Endothelial cell of umbilical vein (primary cell): Measurements from ENCODE around the gene LCNL1. TPM values are rescaled to one million over a fixed set of nuclear protein-coding genes. Genes with fewer than 3 reads are reported as not detected.

ENCODE experiments used
- BruUV-seq: library from RNA; stranded (reverse); fragments of 400-500 nt; replicated peaks from 2 replicates; lab custom pipeline; 2021; lab: Mats Ljungman, UMichigan
- CTCF ChIA-PET: fragments of 300-600, 350-600 bp; sonication (Branson Sonifier 250); formaldehyde crosslinking; loops from one replicate; lab custom pipeline; 2021; ENCODE audit warnings: antibody characterized with exemption, inconsistent platforms; lab: Charles Lee
- POLR2A ChIA-PET: fragments of 300-600, 350-600 bp; sonication (Branson Sonifier 250); formaldehyde crosslinking; loops from one replicate; lab custom pipeline; 2021; ENCODE audit warnings: antibody characterized with exemption, inconsistent platforms; lab: Charles Lee
- DNase-seq: peaks from one replicate; pipeline ENCODE4 v3.0.0-alpha.2; 2011; ENCODE audit warnings: low read depth, low spot score
- FAIRE-seq: peaks from 2 replicates; lab custom pipeline; 2011; peaks lifted over from hg19 to GRCh38; lab: Jason Lieb, UNC
- H2AFZ ChIP-seq: 2 replicates; pipeline ENCODE4 v1.6.0; 2012; ENCODE audit warnings: low read depth, low read length, control low read depth, inconsistent platforms
- H3K27ac ChIP-seq: 2 replicates; pipeline ENCODE4 v1.5.1; 2011; ENCODE audit warnings: low read depth, mild to moderate bottlenecking, control low read depth, low read length, moderate library complexity; ENCODE audit not compliant: insufficient read depth
- H3K27me3 ChIP-seq, 2 experiments: 2 replicates each; pipeline versions ENCODE4 v1.6.0 to v1.6.1; 2011; ENCODE audit warnings: low read length in 2 of 2, mixed read lengths in 1 of 2; ENCODE audit not compliant: control insufficient read depth in 2 of 2, insufficient read depth in 2 of 2
- H3K36me3 ChIP-seq, 2 experiments: 2 replicates in 1 of 2; 3 replicates in 1 of 2; pipeline ENCODE4 v1.5.1; 2011; ENCODE audit warnings: low read length in 2 of 2, mild to moderate bottlenecking in 1 of 2, moderate library complexity in 1 of 2; ENCODE audit not compliant: control insufficient read depth in 2 of 2, insufficient read depth in 2 of 2; ENCODE audit errors: extremely low read depth in 1 of 2
- H3K4me1 ChIP-seq: 3 replicates; pipeline ENCODE4 v1.5.1; 2011; ENCODE audit warnings: mild to moderate bottlenecking, low read length; ENCODE audit not compliant: control insufficient read depth, insufficient read depth; ENCODE audit errors: extremely low read depth
- H3K4me2 ChIP-seq: 2 replicates; pipeline ENCODE4 v1.6.1; 2011; ENCODE audit warnings: low read length, control low read depth, mixed read lengths; ENCODE audit not compliant: insufficient read depth
- H3K4me3 ChIP-seq, 3 experiments: fragments of 200-600 bp in 1 of 3; sonication (generic), shearing (Covaris generic) in 1 of 3; replicated peaks in 1 of 3; 2 replicates each; pipeline ENCODE4 v1.5.1; 2011 to 2016; ENCODE audit warnings: control low read depth in 3 of 3, low read length in 3 of 3, mild to moderate bottlenecking in 2 of 3, inconsistent platforms in 1 of 3, low read depth in 1 of 3, moderate library complexity in 1 of 3; ENCODE audit not compliant: insufficient read depth in 1 of 3
- H3K79me2 ChIP-seq: 2 replicates; pipeline ENCODE4 v1.6.0; 2012; ENCODE audit warnings: low read length, inconsistent platforms; ENCODE audit not compliant: control insufficient read depth, insufficient read depth
- H3K9ac ChIP-seq: replicated peaks from 2 replicates; pipeline ENCODE3; 2011; ENCODE audit warnings: low read length, control low read depth; ENCODE audit not compliant: insufficient read depth; ENCODE audit errors: extremely low read depth
- H3K9me1 ChIP-seq: replicated peaks from 3 replicates; pipeline ENCODE4 v1.6.0; 2011; ENCODE audit warnings: mild to moderate bottlenecking, low read length; ENCODE audit not compliant: control insufficient read depth, insufficient read depth; ENCODE audit errors: extremely low read depth
- H3K9me3 ChIP-seq: replicated peaks from 2 replicates; pipeline ENCODE4 v1.5.1; 2012; ENCODE audit warnings: low read length, inconsistent platforms; ENCODE audit not compliant: control insufficient read depth, insufficient read depth
- H4K20me1 ChIP-seq: replicated peaks from 2 replicates; pipeline ENCODE3; 2011; ENCODE audit warnings: mild to moderate bottlenecking, low read length; ENCODE audit not compliant: control insufficient read depth, insufficient read depth; ENCODE audit errors: extremely low read depth
- EZH2 ChIP-seq: IDR thresholded peaks from 2 replicates; pipeline ENCODE4 v1.6.1; 2012; ENCODE audit warnings: borderline replicate concordance, low read depth, mild to moderate bottlenecking, moderate library complexity, low read length, inconsistent platforms; ENCODE audit not compliant: severe bottlenecking
- FOS ChIP-seq: IDR thresholded peaks from 2 replicates; pipeline ENCODE4 v1.6.1; 2011; ENCODE audit warnings: mild to moderate bottlenecking, low read length, moderate library complexity, borderline replicate concordance; ENCODE audit not compliant: insufficient read depth
- GATA2 ChIP-seq: IDR thresholded peaks from 2 replicates; pipeline ENCODE4 v1.7.0; 2011; ENCODE audit warnings: low read depth, mild to moderate bottlenecking, moderate library complexity, mixed read lengths, low read length; ENCODE audit not compliant: insufficient read length, insufficient read depth
- JUN ChIP-seq: IDR thresholded peaks from 2 replicates; pipeline ENCODE4 v1.6.1; 2011; ENCODE audit warnings: borderline replicate concordance, low read depth; ENCODE audit not compliant: insufficient read length, insufficient read depth
- MYC ChIP-seq: IDR thresholded peaks from one replicate; pipeline ENCODE4 v1.6.1; 2011; ENCODE audit warnings: mild to moderate bottlenecking, low read depth, low read length
- POLR2A ChIP-seq: IDR thresholded peaks from 2 replicates; pipeline ENCODE4 v1.6.1; 2012; ENCODE audit warnings: low read depth, mild to moderate bottlenecking, control low read depth, low read length
- POLR2AphosphoS5 ChIP-seq: IDR thresholded peaks from 2 replicates; pipeline ENCODE4 v1.6.1; 2012; ENCODE audit warnings: low read depth, mild to moderate bottlenecking, control low read depth, low read length, moderate library complexity; ENCODE audit not compliant: insufficient read depth
- dilution Hi-C: fragments of 300-500 bp; cut with MboI; formaldehyde crosslinking; loops from one replicate; pipeline ENCODE4 v1.15.0; 2019; ENCODE audit warnings: low sequenced_read_pairs; ENCODE audit not compliant: extremely low pct_ligation_motif_present
- intact Hi-C: fragments of 100-400 bp; cut with micrococcal nuclease; formaldehyde crosslinking; loops from one replicate; pipeline ENCODE4 v1.10.0; 2022
- polyA plus RNA-seq, 4 experiments: library from polyadenylated mRNA; depleted of rRNA in 3 of 4; stranded (reverse) in 3 of 4; unstranded in 1 of 4; fragments of >200 nt; gene quantifications; 2 replicates each; pipeline versions ENCODE4 v1.2.1 to v1.2.3, GENCODE V29; 2011 to 2012; ENCODE audit warnings: missing spikeins in 1 of 4
- total RNA-seq: library from RNA; stranded (reverse); gene quantifications from 2 replicates; pipeline ENCODE4 v1.2.3, GENCODE V29; 2021
- TF ChIP-seq, protein P1 (sequence below): IDR thresholded peaks from 2 replicates; pipeline ENCODE4 v1.6.1; 2011; ENCODE audit not compliant: insufficient read depth, insufficient read length
- TF ChIP-seq, protein P2 (sequence below), 2 donors: IDR thresholded peaks; 1 replicate in 1 of 2; 2 replicates in 1 of 2; pipeline ENCODE4 v1.5.1; 2011; ENCODE audit warnings: low read length in 2 of 2, mild to moderate bottlenecking in 2 of 2, moderate library complexity in 2 of 2, control low read depth in 1 of 2, inconsistent platforms in 1 of 2, low read depth in 1 of 2; ENCODE audit not compliant: insufficient read depth in 1 of 2; ENCODE audit errors: extremely low read depth in 1 of 2

LCNL1 gene
- total and polyA plus RNA-seq, 2 donors (not counting 3 experiments of a cell fraction or from before 2014, with no cell fraction given): not detected

GRCh38 chr9:137001857-137002645 is 19.3 kb downstream of the LCNL1 start:
- no peak overlapping the region for H3K27ac ChIP-seq
- DNase-seq: no peak
- H3K9ac ChIP-seq: no peak overlapping the region
- intact Hi-C loops (no loop called here), dilution Hi-C loops (no loop called here)
- no peak overlapping the region for H3K4me3 ChIP-seq
- H2AFZ ChIP-seq: no peak overlapping the region
- H3K4me1 ChIP-seq: peaks cover 15% of the 10 kb centered on the region
- H3K79me2 ChIP-seq: no peaks in the 10 kb centered on the region
- no peaks in the 10 kb centered on the region for H3K27me3 ChIP-seq
- ChIA-PET POLR2A (interaction anchor here (0.6 kb wide), 1 partner anchor 32 kb away, joined by 5 read pairs; no protein-coding TSS in a partner anchor), CTCF (no interaction called here)
- H3K9me3 ChIP-seq: no peaks in the 10 kb centered on the region
- H4K20me1 ChIP-seq: no peaks in the 10 kb centered on the region
- FAIRE-seq: no peak
- H3K36me3 ChIP-seq: no peaks in the 10 kb centered on the region
- no peak overlapping the region for H3K4me2 ChIP-seq
- TF ChIP-seq EZH2: no peak
- no peak for TF ChIP-seq POLR2A
- no peak for TF ChIP-seq POLR2AphosphoS5
- TF ChIP-seq, protein P1, sequence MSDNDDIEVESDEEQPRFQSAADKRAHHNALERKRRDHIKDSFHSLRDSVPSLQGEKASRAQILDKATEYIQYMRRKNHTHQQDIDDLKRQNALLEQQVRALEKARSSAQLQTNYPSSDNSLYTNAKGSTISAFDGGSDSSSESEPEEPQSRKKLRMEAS: no peak
- TF ChIP-seq GATA2: no peak
- no peaks in the 10 kb centered on the region for H3K9me1 ChIP-seq
- BruUV-seq: no TSS peak

DNA sequence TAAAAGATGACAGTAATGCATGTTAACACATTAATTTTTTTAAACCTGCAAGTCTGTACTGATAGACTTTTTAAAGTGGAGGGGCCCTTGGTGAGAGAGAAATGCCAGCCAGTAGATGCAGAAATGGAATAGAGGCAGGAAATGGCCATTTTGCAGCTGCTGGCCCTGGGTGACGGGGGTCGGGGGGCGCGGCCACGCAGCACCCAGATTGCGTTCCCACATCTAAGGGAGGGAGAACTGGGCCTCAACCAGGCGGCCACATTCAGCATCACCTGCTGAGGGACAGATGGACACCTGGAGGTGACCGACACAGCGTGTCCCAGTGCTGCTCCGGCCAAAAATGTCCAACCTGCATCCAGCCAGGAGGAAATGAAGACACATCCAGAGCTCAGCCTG is 19.9 kb downstream of the LCNL1 start:
- no peak overlapping the region for H3K4me2 ChIP-seq
- H3K4me1 ChIP-seq: peaks cover 9% of the 10 kb centered on the region
- no peak overlapping the region for H3K9ac ChIP-seq
- no peaks in the 10 kb centered on the region for H3K9me1 ChIP-seq
- no peaks in the 10 kb centered on the region for H4K20me1 ChIP-seq
- CTCF ChIA-PET: interaction anchor here (0.8 kb wide), 1 partner anchor 32 kb away, joined by 3 read pairs; no protein-coding TSS in a partner anchor
- no peak for DNase-seq
- dilution Hi-C loops: no loop called here
- H3K4me3 ChIP-seq: no peak overlapping the region
- H3K27me3 ChIP-seq: no peaks in the 10 kb centered on the region
- no peak for FAIRE-seq
- TF ChIP-seq POLR2A (no peak), GATA2 (no peak), JUN (no peak), EZH2 (no peak), FOS (no peak), POLR2AphosphoS5 (no peak), MYC (no peak)
- TF ChIP-seq, protein P2, sequence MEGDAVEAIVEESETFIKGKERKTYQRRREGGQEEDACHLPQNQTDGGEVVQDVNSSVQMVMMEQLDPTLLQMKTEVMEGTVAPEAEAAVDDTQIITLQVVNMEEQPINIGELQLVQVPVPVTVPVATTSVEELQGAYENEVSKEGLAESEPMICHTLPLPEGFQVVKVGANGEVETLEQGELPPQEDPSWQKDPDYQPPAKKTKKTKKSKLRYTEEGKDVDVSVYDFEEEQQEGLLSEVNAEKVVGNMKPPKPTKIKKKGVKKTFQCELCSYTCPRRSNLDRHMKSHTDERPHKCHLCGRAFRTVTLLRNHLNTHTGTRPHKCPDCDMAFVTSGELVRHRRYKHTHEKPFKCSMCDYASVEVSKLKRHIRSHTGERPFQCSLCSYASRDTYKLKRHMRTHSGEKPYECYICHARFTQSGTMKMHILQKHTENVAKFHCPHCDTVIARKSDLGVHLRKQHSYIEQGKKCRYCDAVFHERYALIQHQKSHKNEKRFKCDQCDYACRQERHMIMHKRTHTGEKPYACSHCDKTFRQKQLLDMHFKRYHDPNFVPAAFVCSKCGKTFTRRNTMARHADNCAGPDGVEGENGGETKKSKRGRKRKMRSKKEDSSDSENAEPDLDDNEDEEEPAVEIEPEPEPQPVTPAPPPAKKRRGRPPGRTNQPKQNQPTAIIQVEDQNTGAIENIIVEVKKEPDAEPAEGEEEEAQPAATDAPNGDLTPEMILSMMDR (IDR thresholded peaks at IDR 0.05; ENCODE audit: extremely low read depth in 1 of 2, insufficient read depth in 1 of 2, low read depth in 1 of 2, low read length in 2 of 2): no peak
- TF ChIP-seq, protein P1: no peak
- no TSS peak for BruUV-seq
- H2AFZ ChIP-seq: no peak overlapping the region
- intact Hi-C loops: no loop called here
- H3K27ac ChIP-seq: no peak overlapping the region
- no peaks in the 10 kb centered on the region for H3K79me2 ChIP-seq
- H3K9me3 ChIP-seq: no peaks in the 10 kb centered on the region
- POLR2A ChIA-PET: no interaction called here
- H3K36me3 ChIP-seq: no peaks in the 10 kb centered on the region
